Inferior parietal cortex (tissue), 1 donor: Measurements from ENCODE around the gene SHISA9.

ENCODE experiments used
- DNase-seq: peaks from one replicate; pipeline ENCODE4 v3.0.0-alpha.2; 2016; ENCODE audit errors: extremely low spot score

SHISA9 gene

DNA sequence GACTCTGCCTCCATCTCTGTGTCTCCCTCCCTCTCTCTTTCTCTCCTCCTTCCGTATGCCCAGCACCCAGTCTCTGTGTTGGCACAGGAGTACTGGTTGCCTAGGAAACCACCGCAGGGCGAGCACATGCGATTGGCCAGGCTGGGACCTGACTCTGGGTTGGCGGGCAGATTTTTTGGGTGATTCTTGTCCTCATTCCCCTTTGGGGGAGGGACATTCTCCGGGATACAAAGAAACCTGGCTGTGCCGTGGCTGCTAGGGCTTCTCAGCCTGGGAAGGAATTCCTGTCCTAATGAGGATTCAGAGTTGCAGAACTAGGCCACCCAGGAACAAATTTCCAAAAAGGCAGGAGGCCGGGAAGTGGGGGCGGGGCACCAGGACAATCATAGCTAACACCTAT, 168.9 kb downstream of the SHISA9 start:
- DNase-seq, result peak; percentile 55

DNA sequence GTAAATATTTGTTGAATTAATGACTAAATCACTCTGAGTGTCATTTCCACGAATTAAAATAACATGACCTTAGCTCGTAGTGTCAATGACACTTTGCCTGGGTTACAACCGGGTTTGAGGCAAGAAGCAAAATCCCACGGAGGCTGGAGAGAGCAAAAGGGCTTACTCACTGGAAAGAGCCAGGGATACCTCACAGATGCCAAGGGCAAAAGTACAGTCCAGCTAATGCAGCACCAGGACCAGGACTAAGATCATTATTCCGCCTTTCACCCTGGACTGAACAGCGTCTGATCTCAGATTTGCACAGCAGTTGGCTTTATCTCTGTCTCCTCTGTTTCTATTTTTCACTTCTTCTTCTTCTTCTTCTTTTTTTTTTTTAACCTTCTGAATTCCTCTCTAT, 175.5 kb downstream of the SHISA9 start:
- no peak for DNase-seq

DNA sequence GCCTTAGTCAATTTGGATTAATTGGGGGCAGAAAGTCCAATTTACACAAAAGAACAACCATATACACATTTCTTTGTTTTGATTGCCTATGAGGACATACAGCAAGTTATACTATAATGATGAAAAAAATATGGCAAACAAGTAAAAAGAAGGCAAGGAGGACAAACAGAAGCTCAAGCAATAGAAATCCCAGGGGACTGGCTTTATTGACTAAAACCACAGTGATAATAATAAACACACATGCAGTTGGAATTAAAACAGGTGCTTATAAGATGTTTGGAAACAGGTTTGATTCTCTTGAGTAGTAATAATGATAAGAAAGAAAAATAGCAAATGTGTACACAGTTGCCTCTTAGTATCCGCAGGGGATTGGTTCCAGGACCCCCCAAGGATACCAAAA, 176.4 kb downstream of the SHISA9 start:
- no peak for DNase-seq

GRCh38 chr16:13080531-13080930, 179.1 kb downstream of the SHISA9 start:
- no peak for DNase-seq

DNA sequence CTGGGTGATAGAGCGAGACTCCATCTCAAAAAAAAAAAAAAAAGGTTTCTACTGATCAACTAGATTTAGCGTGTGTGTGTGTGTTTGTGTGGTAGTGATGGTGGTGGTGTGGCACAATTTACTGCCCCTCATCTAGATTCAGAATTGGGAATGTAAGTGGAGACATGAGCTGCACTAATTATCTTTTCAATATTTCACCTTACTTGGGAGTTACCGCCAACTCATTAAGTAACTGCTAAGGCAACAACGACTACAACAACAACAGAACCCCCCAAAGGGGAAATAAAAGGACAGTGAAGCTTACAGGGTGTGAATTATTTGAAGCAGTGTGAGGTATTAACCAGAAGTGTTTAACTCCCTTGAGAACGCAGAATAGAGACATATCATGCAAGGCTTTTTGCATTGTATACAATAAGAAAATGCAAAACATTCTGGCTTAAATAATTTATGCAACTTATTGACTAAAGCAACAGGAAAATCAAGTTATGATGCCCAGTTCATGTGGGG, 180.5 kb downstream of the SHISA9 start:
- no peak for DNase-seq

DNA sequence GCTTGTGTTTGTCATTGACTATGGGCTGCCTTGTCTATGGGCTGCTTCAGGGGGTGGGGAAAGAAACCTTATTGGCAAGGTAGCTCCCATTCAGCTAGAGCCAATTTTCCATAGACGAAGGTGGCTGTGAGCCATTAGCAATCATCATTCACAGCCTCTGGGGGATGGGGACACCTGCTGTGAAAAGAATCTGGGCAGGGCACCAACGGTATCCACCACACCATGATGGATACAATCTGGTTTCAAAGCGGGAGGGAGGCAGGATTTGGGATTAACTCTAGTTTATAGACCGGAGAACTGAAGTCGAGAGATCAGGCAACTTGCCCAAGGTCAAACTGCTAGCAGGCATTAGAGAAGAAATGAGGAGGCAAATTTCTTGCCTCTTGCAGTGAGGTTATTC, 182.3 kb downstream of the SHISA9 start:
- no peak for DNase-seq

DNA sequence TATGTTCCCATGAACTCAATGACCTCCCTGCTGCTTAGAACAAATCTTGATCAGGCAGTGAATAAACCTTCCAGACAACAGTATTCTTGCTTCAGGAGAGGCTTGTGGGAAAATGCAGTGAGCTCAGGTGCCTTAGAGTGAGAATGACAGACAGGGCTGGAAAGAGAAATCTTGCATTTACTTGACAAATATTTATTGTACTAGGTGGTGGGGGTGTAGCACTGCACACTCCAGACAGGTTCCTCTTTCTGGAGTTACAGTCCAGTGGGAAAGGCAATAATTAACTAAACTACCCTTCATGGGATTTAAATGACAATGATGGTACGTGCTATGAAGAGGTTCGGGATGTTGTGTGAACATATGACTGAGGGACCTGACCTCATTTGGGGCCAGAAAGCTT, 182.9 kb downstream of the SHISA9 start:
- DNase-seq, result no peak

GRCh38 chr16:13093661-13094060, 192.3 kb downstream of the SHISA9 start:
- no peak for DNase-seq

DNA sequence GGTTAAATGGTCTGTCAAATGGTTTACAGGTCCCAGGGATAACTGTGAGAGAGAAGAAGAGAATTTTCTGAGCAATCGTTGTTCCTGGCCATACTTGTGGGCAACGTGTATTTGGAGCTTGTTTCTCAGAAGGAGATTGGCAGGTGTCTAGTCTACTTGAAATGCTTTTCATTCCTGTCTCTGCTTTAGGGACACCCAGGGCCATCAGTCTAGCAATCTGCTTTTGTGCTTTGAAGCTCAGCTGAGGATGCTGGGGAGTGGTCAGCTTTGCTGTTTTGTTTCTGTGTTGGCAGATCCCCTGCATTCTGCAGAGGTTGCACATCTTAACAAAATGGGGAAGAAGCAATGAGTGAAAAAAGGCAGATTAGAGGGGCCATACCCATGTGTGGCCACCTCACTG, 193.7 kb downstream of the SHISA9 start:
- no peak for DNase-seq

DNA sequence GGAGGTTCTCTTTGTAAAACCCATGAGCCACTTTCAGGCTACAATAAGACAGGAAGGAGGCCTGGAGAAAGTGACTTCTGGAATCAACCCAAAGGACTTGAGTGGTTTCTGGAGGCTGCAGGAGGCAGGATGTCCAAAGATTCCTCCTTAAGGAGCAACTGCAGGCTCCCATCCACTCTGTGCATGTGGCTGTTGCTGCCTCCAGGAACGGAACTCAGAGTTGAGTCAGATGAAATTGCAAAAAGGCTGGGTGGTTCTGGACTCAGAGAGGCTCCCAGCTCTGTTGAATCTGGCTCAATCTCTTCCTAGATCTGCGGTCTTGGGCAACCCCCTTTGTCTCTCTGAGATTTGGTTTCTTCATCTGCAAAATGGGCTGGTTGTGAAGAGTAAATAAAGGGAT, 197.1 kb downstream of the SHISA9 start:
- no peak for DNase-seq

DNA sequence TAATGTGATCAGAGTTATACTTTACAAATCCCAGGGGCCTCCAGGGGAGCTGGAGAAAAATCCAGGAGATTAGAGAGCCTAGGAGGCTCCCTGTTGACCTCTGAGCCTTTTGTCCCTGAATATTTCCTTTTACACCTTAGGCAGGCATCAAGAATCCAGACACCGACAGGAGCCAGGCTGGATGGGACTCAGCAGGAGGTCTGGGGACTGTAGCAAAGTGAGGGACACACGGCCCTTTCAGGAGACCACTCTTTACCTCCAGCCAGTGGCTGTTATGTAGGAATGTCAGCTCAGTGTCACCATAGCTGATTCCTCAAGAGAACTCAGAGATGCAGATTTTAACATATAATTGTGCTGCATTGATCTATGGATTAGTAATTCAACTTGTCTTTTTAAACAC, 198.4 kb downstream of the SHISA9 start:
- no peak for DNase-seq

DNA sequence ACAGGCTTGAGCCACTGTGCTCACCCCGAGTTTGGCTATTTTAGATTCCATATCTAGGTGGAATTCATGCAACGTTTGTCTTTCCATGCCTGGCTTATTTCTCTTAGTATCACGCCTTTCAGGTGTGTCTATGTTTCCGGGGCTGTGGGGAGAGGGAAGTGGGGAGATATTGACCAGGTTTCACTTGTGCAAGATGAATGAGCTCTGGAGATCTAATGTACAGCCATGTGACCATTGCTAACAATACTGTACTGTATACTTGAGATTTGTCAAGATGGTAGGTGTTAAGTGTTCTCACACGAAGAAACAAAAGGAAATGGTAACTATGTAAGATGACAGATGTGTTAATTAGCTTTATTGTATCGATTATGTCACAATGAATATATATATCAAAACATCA, 199.6 kb downstream of the SHISA9 start:
- DNase-seq, result no peak

GRCh38 chr16:13101828-13102227, 200.4 kb downstream of the SHISA9 start:
- DNase-seq, result no peak

DNA sequence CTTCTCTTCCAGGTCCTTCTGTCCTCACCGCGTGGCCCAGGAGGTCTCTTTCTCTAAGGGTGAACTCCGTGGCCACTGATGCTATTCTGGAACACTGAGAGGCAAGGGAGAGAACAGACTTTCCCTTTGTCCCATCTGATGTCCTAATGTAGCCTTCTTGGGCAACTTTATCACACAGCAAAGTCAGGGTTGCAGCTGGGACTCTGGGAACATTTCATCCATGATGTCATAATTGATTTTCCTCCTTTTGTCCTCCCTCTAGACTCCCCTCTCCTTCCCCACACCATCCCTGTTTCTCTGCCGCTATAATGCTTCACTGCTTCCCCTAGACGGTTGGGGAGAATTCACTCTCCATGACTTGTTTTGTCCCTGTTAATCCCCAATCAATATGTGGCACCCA, 201.0 kb downstream of the SHISA9 start:
- DNase-seq, result no peak

GRCh38 chr16:13103831-13104530, 202.6 kb downstream of the SHISA9 start:
- DNase-seq, result no peak

- DNase-seq, result no peak
These were observed 203.4 kb downstream of the SHISA9 start for GRCh38 chr16:13104772-13105171.

GRCh38 chr16:13105427-13105826, 204.0 kb downstream of the SHISA9 start:
- DNase-seq, result no peak

GRCh38 chr16:13106464-13106863, 205.1 kb downstream of the SHISA9 start:
- no peak for DNase-seq

GRCh38 chr16:13108126-13108525, 206.7 kb downstream of the SHISA9 start:
- DNase-seq, result no peak

GRCh38 chr16:13109171-13109570, 207.8 kb downstream of the SHISA9 start:
- no peak for DNase-seq

DNA sequence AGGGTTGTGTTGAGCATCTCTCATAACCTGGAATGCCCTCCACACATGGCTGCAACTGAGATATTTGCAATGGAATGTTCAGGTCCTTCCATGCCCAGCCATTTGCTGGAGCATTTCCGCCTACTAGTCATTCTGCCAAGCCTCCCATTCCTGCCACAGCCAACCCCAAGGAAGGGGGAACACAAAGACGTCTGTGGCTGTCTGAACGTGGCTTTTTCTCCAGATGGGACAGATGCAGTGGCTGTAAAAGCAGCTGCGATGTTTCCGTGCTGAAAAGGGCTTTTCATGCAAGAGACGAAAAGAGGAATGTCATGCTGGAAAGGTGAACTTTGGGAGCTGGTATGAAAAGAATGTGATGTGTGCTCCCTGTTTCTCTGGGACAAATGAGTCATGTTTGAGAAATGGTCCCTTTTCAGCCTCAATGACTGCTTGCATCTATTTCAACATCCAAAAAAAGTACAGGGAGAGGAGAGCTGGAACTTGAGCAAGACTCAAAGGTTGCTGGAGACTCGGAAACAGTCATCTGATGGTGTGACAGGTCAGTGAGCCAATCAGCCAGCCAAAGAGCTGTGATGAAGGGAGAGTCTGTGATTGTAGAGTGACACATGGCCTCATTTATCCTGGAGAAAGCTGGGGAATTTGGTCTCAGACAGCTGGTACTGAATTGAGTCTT, 208.9 kb downstream of the SHISA9 start:
- no peak for DNase-seq

DNA sequence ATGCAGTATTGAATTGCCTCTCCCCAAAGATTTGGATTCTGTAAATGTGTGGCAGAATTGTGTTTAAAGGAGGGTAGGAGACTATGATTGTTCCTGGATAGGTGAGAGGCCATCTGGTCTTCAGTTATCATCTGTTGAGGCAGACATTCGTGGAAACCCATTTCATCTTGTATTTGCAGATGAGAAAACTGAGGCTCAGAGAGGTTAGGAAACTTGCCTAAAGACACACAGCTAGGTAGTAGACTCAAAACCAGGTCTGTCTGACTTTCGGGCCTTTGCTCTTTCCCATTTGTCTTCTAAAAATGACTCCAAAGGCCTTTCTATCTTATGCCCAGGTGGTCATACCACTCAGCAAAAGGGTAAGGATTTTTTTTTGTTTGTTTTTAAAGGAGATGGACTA, 210.3 kb downstream of the SHISA9 start:
- DNase-seq, result no peak

DNA sequence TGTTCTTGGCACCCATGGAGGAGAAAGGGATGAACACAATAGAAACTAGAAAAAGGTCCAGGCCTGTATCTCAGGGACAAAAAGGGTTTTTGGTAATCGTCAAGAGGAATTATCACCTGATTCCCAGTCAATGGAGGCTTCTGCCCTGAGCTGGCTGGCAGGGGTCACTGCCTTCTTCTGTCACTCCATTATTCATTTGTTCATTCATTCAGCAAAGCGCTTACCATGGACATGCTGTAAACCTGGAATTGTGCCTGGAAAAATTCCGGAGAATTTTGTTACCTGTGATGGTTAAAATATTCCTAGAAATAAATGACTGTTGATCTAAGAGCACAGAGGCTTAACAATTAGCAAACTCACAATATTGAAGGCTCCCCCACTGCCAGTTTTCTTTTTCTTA, 212.3 kb downstream of the SHISA9 start:
- DNase-seq, result no peak

DNA sequence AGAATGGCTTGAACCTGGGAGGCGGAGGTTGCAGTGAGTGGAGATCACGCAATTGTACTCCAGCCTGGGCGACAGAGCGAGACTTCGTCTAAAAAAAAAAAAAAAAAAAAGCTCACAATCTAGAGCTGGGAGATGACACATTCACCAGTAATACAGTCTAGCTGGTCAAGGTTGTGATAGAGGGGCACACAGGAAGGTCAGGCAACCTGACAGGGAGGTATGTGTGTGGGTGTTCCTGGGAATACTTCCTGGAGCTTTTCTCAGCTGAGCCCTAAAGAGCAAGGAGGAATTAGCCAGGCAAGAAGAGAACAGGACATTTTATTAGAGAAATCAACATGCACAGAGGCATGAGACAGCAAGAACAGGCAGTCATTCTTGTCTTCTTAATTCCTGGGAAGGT, 216.7 kb downstream of the SHISA9 start:
- DNase-seq, result no peak
